Activated CD4-positive, alpha-beta T cell treated with anti-CD3 and anti-CD28 coated beads, Interleukin-2, Interleukin-6, amounts not matched to agents 100 ng/mL and 50 ng/mL, durations not matched to agents 16 hours and 8 hours (primary cell): ENCODE measurements around the gene HMSD.

ENCODE experiments used
- DNase-seq: peaks from one replicate; pipeline ENCODE4 v3.0.0-alpha.2; 2020

The HMSD gene

DNA sequence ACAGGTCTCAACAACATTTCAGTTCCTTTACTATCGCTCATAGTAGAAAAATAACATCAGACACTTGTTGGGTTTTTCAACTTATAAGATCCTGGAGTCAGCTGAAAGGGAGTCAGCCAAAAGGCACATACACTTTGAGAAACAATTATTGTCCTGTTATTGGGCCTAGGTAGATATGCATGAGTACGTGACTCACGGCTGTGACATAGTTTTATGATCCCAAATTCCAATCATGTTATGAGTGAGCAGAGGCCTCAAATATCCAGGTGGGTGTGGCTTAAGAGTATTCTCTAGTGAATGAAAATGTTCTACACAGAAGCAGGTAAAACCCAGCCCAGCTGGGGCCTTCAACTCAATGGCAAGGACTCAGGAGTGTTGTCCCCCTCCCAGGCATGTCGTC lies 47.9 kb downstream of the HMSD start:
- DNase-seq, result no peak

DNA sequence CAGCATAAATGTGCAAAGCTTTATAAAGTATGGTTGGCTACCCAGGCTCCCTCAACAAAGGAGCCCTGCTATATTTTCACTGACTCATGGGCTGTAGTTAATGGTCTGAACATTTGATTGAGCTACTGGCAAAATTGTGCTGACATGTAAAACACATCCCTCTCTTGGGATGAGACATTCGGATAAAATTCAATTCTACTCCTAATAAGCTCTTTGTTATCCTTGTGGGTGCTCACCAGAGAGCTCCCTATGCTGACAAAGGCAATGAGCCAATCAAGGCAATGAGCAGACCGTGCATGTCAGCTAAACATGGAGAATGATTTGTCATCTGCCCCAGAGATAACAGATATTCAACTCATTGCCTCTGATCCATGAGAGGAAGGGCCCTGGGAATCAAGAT lies 48.5 kb downstream of the HMSD start:
- DNase-seq, result no peak

DNA sequence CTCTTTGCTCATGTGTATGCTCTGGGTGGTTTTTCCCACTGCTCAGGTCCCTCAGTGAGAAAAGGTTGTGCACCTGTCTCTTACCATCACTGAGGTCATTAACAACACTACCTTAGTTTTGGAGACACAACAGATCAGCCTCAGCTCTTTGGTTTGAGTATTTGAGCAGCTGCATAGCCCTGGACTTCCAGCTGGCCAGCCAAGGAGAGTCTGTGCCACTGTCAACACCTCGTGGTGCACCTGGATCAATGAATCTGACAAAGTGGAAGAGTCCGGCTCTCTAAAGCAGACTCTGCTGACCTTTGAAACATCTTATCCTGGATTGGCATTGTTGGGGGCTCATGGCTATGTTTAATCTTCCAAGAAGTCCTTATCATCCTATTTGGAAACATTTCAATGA lies 50.8 kb downstream of the HMSD start:
- DNase-seq, result no peak

- no peak for DNase-seq
Measured at GRCh38 chr18:64002581-64002980, 53.5 kb downstream of the HMSD start.

DNA sequence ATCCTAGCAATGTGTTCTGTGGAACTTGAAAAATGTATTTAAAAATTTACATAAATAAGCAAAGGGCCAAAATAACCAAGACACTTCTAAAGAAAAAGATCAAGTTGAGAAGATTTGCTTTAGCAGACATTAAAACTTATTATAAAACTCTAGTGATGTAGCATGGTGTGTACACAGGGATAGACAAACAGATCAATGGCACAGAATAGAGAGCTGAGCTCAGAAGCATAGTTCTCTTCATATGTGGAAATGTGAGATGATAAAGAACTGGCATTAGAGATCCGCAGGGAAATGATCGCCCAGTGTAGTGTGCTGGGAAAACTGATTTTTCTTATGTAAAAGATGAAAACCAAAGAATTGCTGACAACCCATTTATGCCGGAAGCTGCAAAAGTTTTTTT lies 60.2 kb downstream of the HMSD start:
- no peak for DNase-seq
